Measurements from ENCODE around the gene UBE2K.
"Not testable (repeated sequence)": the region's sequence is repeated elsewhere in the genome, so short reads cannot be mapped to it uniquely, and the experiment has no call there.

Gene UBE2K

GRCh38 chr4:39697740-39698423 lies at the start of gene UBE2K:
UBE2K (plus strand) TSS chr4:39698136; CDS start chr4:39698328, 192 bp downstream.
- DNase-seq = no peak

- no peak for DNase-seq
Measured at GRCh38 chr4:39648213-39648612, 49.7 kb upstream of the UBE2K start.

GRCh38 chr4:39648827-39649558 lies 48.9 kb upstream of the UBE2K start:
- no peak for DNase-seq

- no peak for DNase-seq
Measured at GRCh38 chr4:39649639-39650265, 48.2 kb upstream of the UBE2K start.

GRCh38 chr4:39651586-39651985 lies 46.4 kb upstream of the UBE2K start:
- DNase-seq = not testable (repeated sequence)

- no peak for DNase-seq
Measured at GRCh38 chr4:39655211-39655610, 42.7 kb upstream of the UBE2K start.

- DNase-seq = no peak
Measured at GRCh38 chr4:39655876-39656275, 42.1 kb upstream of the UBE2K start.

- DNase-seq = not testable (repeated sequence)
Measured at GRCh38 chr4:39656638-39657037, 41.3 kb upstream of the UBE2K start.

- DNase-seq = no peak
Measured at GRCh38 chr4:39657465-39657864, 40.5 kb upstream of the UBE2K start.

- no peak for DNase-seq
Measured at GRCh38 chr4:39658756-39659155, 39.2 kb upstream of the UBE2K start.

GRCh38 chr4:39660045-39660444 lies 37.9 kb upstream of the UBE2K start:
- no peak for DNase-seq

- DNase-seq = no peak
Measured at GRCh38 chr4:39660757-39661156, 37.2 kb upstream of the UBE2K start.

- DNase-seq = no peak
Measured at GRCh38 chr4:39662683-39663082, 35.3 kb upstream of the UBE2K start.

GRCh38 chr4:39664828-39665731 lies 32.9 kb upstream of the UBE2K start:
- no peak for DNase-seq

- no peak for DNase-seq
Measured at GRCh38 chr4:39667706-39668105, 30.2 kb upstream of the UBE2K start.

- DNase-seq = no peak
Measured at GRCh38 chr4:39668887-39669286, 29.0 kb upstream of the UBE2K start.

- DNase-seq = not testable (repeated sequence)
Measured at GRCh38 chr4:39670296-39670695, 27.6 kb upstream of the UBE2K start.

- not testable (repeated sequence) for DNase-seq
Measured at GRCh38 chr4:39675681-39676080, 22.3 kb upstream of the UBE2K start.

GRCh38 chr4:39681003-39681402 lies 16.9 kb upstream of the UBE2K start:
- not testable (repeated sequence) for DNase-seq

- DNase-seq = no peak
Measured at GRCh38 chr4:39682138-39682537, 15.8 kb upstream of the UBE2K start.

- no peak for DNase-seq
Measured at GRCh38 chr4:39685990-39686389, 11.9 kb upstream of the UBE2K start.

- no peak for DNase-seq
Measured at GRCh38 chr4:39687014-39687413, 10.9 kb upstream of the UBE2K start.

GRCh38 chr4:39689970-39690369 lies 8.0 kb upstream of the UBE2K start:
- DNase-seq = no peak
